GM19193 (cell line): ENCODE data around the gene DHRSX.
A peak's percentile ranks its signal among the peaks of the same experiment; 100 is the strongest.

Experiments
- POLR2A ChIP-seq: IDR thresholded peaks from 4 replicates; pipeline ENCODE4 v1.6.1; 2011; ENCODE audit not compliant: insufficient read depth, insufficient read length; ENCODE audit errors: extremely low read depth

Gene DHRSX

GRCh38 chrX:2526390-2526789, 25.6 kb upstream of the DHRSX start:
- no peak for TF ChIP-seq POLR2A

GRCh38 chrX:2523911-2524310, 23.1 kb upstream of the DHRSX start:
- no peak for TF ChIP-seq POLR2A

GRCh38 chrX:2521927-2522386, 21.2 kb upstream of the DHRSX start:
- TF ChIP-seq POLR2A: no peak

- peak; percentile 35 for TF ChIP-seq POLR2A
Measured at GRCh38 chrX:2521092-2521926, 20.5 kb upstream of the DHRSX start.

GRCh38 chrX:2520539-2520938, 19.8 kb upstream of the DHRSX start:
- TF ChIP-seq POLR2A: no peak

- no peak for TF ChIP-seq POLR2A
Measured at GRCh38 chrX:2517055-2517454, 16.3 kb upstream of the DHRSX start.

- TF ChIP-seq POLR2A: no peak
Measured at GRCh38 chrX:2516623-2517022, 15.8 kb upstream of the DHRSX start.

- no peak for TF ChIP-seq POLR2A
Measured at GRCh38 chrX:2514131-2514530, 13.4 kb upstream of the DHRSX start.

GRCh38 chrX:2513121-2513664, 12.4 kb upstream of the DHRSX start:
- no peak for TF ChIP-seq POLR2A

GRCh38 chrX:2512501-2512900, 11.7 kb upstream of the DHRSX start:
- TF ChIP-seq POLR2A: no peak

GRCh38 chrX:2511326-2511725, 10.6 kb upstream of the DHRSX start:
- no peak for TF ChIP-seq POLR2A

GRCh38 chrX:2508648-2509335, 8.0 kb upstream of the DHRSX start:
- no peak for TF ChIP-seq POLR2A

- TF ChIP-seq POLR2A: no peak
Measured at GRCh38 chrX:2507904-2508627, 7.3 kb upstream of the DHRSX start.

- no peak for TF ChIP-seq POLR2A
Measured at GRCh38 chrX:2507196-2507595, 6.4 kb upstream of the DHRSX start.

GRCh38 chrX:2504706-2505332, 4.0 kb upstream of the DHRSX start:
- TF ChIP-seq POLR2A: no peak
